Astrocyte (in vitro differentiated cells and primary cell): ENCODE results near the gene SHBG. TPM values are rescaled to one million over a fixed set of nuclear protein-coding genes. Genes with fewer than 3 reads are reported as not detected.

ENCODE experiments used
- DNase-seq: peaks from one replicate; pipeline ENCODE4 v3.0.0-alpha.2; 2010; ENCODE audit warnings: low read depth
- FAIRE-seq: peaks from 2 replicates; lab custom pipeline; 2011; peaks lifted over from hg19 to GRCh38; lab: Jason Lieb, UNC
- H2AFZ ChIP-seq: 2 replicates; pipeline ENCODE4 v1.6.0; 2012; ENCODE audit warnings: low read depth, low read length, inconsistent platforms
- H3K27ac ChIP-seq: 2 replicates; pipeline ENCODE4 v1.5.1; 2011; ENCODE audit warnings: low read depth, low read length, inconsistent platforms
- H3K27me3 ChIP-seq: 2 replicates; pipeline ENCODE4 v1.6.0; 2011; ENCODE audit warnings: low read length, inconsistent platforms; ENCODE audit not compliant: insufficient read depth
- H3K36me3 ChIP-seq: 2 replicates; pipeline ENCODE4 v1.5.1; 2011; ENCODE audit warnings: low read length, inconsistent platforms; ENCODE audit not compliant: insufficient read depth
- H3K4me1 ChIP-seq: 2 replicates; pipeline ENCODE4 v1.5.1; 2011; ENCODE audit warnings: low read length, inconsistent platforms; ENCODE audit not compliant: insufficient read depth
- H3K4me2 ChIP-seq: 2 replicates; pipeline ENCODE4 v1.6.0; 2012; ENCODE audit warnings: low read length, inconsistent platforms
- H3K4me3 ChIP-seq: 2 replicates; pipeline ENCODE4 v1.5.1; 2011; ENCODE audit warnings: low read depth, mild to moderate bottlenecking, low read length, inconsistent platforms; ENCODE audit not compliant: insufficient read depth
- H3K79me2 ChIP-seq: 2 replicates; pipeline ENCODE4 v1.6.0; 2012; ENCODE audit warnings: mild to moderate bottlenecking, low read length, inconsistent platforms; ENCODE audit not compliant: insufficient read depth
- H3K9ac ChIP-seq: 2 replicates; pipeline ENCODE4 v1.6.0; 2012; ENCODE audit warnings: mild to moderate bottlenecking, low read length, inconsistent platforms
- H3K9me3 ChIP-seq: 2 replicates; pipeline ENCODE4 v1.5.1; 2012; ENCODE audit warnings: low read depth, mild to moderate bottlenecking, low read length, inconsistent platforms; ENCODE audit not compliant: insufficient read depth
- H4K20me1 ChIP-seq: 2 replicates; pipeline ENCODE4 v1.6.0; 2012; ENCODE audit warnings: low read length, inconsistent platforms; ENCODE audit not compliant: insufficient read depth
- H3K27ac Mint-ChIP-seq: one replicate; pipeline ENCODE4 v1.8.0; 2021; ENCODE audit warnings: mild to moderate bottlenecking, mixed read lengths; ENCODE audit not compliant: unreplicated experiment
- H3K27me3 Mint-ChIP-seq: one replicate; pipeline ENCODE4 v1.8.0; 2021; ENCODE audit warnings: low read depth, mixed read lengths; ENCODE audit not compliant: unreplicated experiment
- H3K36me3 Mint-ChIP-seq: one replicate; pipeline ENCODE4 v1.8.0; 2021; ENCODE audit warnings: low read depth, mixed read lengths; ENCODE audit not compliant: unreplicated experiment
- H3K4me1 Mint-ChIP-seq: one replicate; pipeline ENCODE4 v1.8.0; 2021; ENCODE audit warnings: low read depth, mixed read lengths; ENCODE audit not compliant: unreplicated experiment
- H3K4me3 Mint-ChIP-seq: one replicate; pipeline ENCODE4 v1.8.0; 2021; ENCODE audit warnings: mild to moderate bottlenecking, moderate library complexity, mixed read lengths; ENCODE audit not compliant: unreplicated experiment
- H3K9me3 Mint-ChIP-seq: one replicate; pipeline ENCODE4 v1.8.0; 2021; ENCODE audit warnings: mild to moderate bottlenecking, mixed read lengths; ENCODE audit not compliant: unreplicated experiment
- EZH2 ChIP-seq: IDR thresholded peaks from 2 replicates; pipeline ENCODE4 v1.6.1; 2012; ENCODE audit warnings: mild to moderate bottlenecking, low read length, inconsistent platforms; ENCODE audit not compliant: insufficient read depth
- total RNA-seq: library from RNA; stranded (reverse); gene quantifications from 2 replicates; pipeline ENCODE4 v1.2.1, GENCODE V29; 2021
- TF ChIP-seq, protein P1 (sequence below): IDR thresholded peaks from 2 replicates; pipeline ENCODE4 v1.5.1; 2011; ENCODE audit warnings: low read depth, mild to moderate bottlenecking, inconsistent platforms, low read length, moderate library complexity; ENCODE audit not compliant: insufficient read depth

Gene SHBG
- total RNA-seq, 1 donor from 2014 or later, result 0.79 TPM

GRCh38 chr17:7631398-7632380, 1.8 kb downstream of the SHBG start:
- Histone ChIP-seq H3K27ac (no peak overlapping the region), H3K9ac (no peak overlapping the region), H3K27me3 (no peaks in the 10 kb centered on the region), H3K36me3 (no peaks in the 10 kb centered on the region), H3K79me2 (peaks cover 5% of the 10 kb centered on the region), H4K20me1 (peaks cover under 1% of the 10 kb centered on the region), H2AFZ (no peak overlapping the region), H3K4me2 (no peak overlapping the region), H3K4me3 (no peak overlapping the region), H3K9me3 (no peaks in the 10 kb centered on the region), H3K4me1 (peaks cover 5% of the 10 kb centered on the region)
- H3K27ac Mint-ChIP-seq, result no peak overlapping the region
- TF ChIP-seq, protein P1, sequence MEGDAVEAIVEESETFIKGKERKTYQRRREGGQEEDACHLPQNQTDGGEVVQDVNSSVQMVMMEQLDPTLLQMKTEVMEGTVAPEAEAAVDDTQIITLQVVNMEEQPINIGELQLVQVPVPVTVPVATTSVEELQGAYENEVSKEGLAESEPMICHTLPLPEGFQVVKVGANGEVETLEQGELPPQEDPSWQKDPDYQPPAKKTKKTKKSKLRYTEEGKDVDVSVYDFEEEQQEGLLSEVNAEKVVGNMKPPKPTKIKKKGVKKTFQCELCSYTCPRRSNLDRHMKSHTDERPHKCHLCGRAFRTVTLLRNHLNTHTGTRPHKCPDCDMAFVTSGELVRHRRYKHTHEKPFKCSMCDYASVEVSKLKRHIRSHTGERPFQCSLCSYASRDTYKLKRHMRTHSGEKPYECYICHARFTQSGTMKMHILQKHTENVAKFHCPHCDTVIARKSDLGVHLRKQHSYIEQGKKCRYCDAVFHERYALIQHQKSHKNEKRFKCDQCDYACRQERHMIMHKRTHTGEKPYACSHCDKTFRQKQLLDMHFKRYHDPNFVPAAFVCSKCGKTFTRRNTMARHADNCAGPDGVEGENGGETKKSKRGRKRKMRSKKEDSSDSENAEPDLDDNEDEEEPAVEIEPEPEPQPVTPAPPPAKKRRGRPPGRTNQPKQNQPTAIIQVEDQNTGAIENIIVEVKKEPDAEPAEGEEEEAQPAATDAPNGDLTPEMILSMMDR, result no peak
- no peak for TF ChIP-seq EZH2
- no peak for DNase-seq
- no peaks in the 10 kb centered on the region for H3K36me3 Mint-ChIP-seq
- peaks cover 7% of the 10 kb centered on the region for H3K27me3 Mint-ChIP-seq
- no peaks in the 10 kb centered on the region for H3K9me3 Mint-ChIP-seq
- no peaks in the 10 kb centered on the region for H3K4me1 Mint-ChIP-seq
- H3K4me3 Mint-ChIP-seq, result no peak overlapping the region
- no peak for FAIRE-seq

DNA sequence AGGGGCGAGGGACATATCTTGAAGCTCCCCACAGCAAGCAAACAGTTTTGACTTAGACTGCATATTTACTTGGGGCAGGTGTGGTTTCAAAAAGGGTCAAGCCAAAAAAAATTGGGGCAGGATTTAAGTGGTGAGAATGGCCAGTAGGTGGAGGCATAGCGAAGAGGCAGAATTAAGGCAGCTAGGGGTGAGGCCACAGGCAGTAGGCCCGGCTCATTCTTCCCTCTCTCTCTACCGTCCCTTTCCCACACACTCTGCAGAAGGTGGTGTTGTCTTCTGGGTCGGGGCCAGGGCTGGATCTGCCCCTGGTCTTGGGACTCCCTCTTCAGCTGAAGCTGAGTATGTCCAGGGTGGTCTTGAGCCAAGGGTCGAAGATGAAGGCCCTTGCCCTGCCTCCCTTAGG, 2.6 kb downstream of the SHBG start:
- Mint-ChIP-seq H3K4me1 (no peaks in the 10 kb centered on the region), H3K27me3 (peaks cover 7% of the 10 kb centered on the region), H3K36me3 (no peaks in the 10 kb centered on the region), H3K9me3 (no peaks in the 10 kb centered on the region), H3K4me3 (no peak overlapping the region), H3K27ac (no peak overlapping the region)
- TF ChIP-seq, protein P1, result peak; percentile 40
- no peak for TF ChIP-seq EZH2
- H2AFZ ChIP-seq, result no peak overlapping the region
- no peaks in the 10 kb centered on the region for H3K36me3 ChIP-seq
- no peaks in the 10 kb centered on the region for H3K9me3 ChIP-seq
- H3K27me3 ChIP-seq, result no peaks in the 10 kb centered on the region
- H3K4me2 ChIP-seq, result no peak overlapping the region
- no peaks in the 10 kb centered on the region for H3K4me1 ChIP-seq
- no peak overlapping the region for H3K9ac ChIP-seq
- H3K27ac ChIP-seq, result no peak overlapping the region
- H3K4me3 ChIP-seq, result no peak overlapping the region
- no peaks in the 10 kb centered on the region for H4K20me1 ChIP-seq
- no peak for DNase-seq
- no peaks in the 10 kb centered on the region for H3K79me2 ChIP-seq
- FAIRE-seq, result no peak

DNA sequence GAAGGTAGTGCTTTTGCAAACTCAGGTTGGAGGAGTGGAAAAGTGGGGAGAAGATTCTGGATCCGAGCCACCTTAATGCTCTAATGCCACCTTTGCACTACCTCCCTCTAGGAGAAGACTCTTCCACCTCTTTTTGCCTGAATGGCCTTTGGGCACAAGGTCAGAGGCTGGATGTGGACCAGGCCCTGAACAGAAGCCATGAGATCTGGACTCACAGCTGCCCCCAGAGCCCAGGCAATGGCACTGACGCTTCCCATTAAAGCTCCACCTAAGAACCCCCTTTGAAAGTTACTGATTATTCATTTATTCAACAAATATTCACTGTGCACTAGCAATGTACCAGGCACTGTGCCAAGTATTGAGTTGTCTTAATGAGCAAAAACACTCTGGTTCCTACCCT, 3.2 kb downstream of the SHBG start:
- Histone ChIP-seq H3K27me3 (no peaks in the 10 kb centered on the region), H3K36me3 (no peaks in the 10 kb centered on the region), H3K9me3 (no peaks in the 10 kb centered on the region), H3K79me2 (no peaks in the 10 kb centered on the region), H3K4me1 (no peaks in the 10 kb centered on the region), H3K4me2 (no peak overlapping the region), H3K27ac (no peak overlapping the region), H2AFZ (no peak overlapping the region), H3K9ac (no peak overlapping the region), H4K20me1 (no peaks in the 10 kb centered on the region), H3K4me3 (no peak overlapping the region)
- FAIRE-seq (no peak), DNase-seq (no peak)
- TF ChIP-seq EZH2, result no peak
- TF ChIP-seq, protein P1, result no peak
- H3K36me3 Mint-ChIP-seq, result no peaks in the 10 kb centered on the region
- H3K4me1 Mint-ChIP-seq, result no peaks in the 10 kb centered on the region
- no peak overlapping the region for H3K27ac Mint-ChIP-seq
- peaks cover 7% of the 10 kb centered on the region for H3K27me3 Mint-ChIP-seq
- H3K9me3 Mint-ChIP-seq, result no peaks in the 10 kb centered on the region
- peak overlapping the region; percentile 34 for H3K4me3 Mint-ChIP-seq
